HG03378 (cell line): Measurements from ENCODE around the gene POLR1H.
"Not testable (repeated sequence)": the region's sequence is repeated elsewhere in the genome, so short reads cannot be mapped to it uniquely, and the experiment has no call there.

Experiments
- ATAC-seq: cut with Tn5 transposase; IDR thresholded peaks from one replicate; pipeline ENCODE4 v1.9.1; 2021; ENCODE audit warnings: mild to moderate bottlenecking, moderate library complexity; ENCODE audit not compliant: unreplicated experiment

The POLR1H gene, protein sequence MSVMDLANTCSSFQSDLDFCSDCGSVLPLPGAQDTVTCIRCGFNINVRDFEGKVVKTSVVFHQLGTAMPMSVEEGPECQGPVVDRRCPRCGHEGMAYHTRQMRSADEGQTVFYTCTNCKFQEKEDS

GRCh38 chr6:30061092-30061857, at the start of gene POLR1H:
Gene POLR1H, plus strand, starts transcription at chr6:30061265. Its CDS starts 260 bp downstream, at chr6:30061525.
- peak; percentile 81 for ATAC-seq

- ATAC-seq, result no peak
Measured at GRCh38 chr6:30013291-30013922, 47.7 kb upstream of the POLR1H start.

DNA sequence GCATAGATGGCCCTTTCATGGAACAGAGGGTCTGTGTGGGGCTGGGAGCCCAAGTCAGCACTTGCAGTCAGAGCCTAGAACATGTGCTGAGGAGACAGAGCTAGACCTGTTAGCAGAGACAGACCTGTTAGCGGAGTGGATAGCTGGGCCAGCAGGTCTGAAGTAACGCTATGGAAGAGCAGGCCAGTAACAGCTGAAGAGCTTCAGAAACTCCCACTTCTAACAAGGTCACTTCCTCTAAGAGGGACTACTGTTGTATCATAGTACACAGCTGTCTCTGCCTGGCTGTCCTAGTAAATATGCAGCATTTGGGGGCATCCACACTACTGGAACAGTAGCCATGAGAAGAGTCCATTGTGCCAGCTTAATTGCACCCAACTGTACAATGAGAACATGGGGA, 41.2 kb upstream of the POLR1H start:
- ATAC-seq, result no peak

DNA sequence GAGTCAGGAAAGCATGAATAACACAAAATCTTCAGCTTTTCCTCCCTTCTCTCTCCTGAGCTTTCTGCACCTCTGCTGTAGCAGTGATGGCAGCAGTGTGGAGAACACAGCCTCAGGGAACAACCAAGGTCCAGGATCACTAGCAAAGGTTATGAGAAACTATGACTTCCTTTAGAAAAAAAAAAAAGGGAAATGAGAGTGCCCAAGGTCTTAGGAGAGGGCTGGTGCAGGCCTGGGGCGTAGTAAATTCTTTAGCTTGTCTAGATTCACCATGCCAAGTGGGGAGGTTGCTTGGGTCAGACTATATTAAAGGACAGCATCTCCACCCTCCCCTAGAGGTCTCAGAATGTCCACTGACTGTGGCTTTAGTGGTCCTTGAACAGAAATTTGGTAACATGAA, 40.4 kb upstream of the POLR1H start:
- ATAC-seq, result no peak

DNA sequence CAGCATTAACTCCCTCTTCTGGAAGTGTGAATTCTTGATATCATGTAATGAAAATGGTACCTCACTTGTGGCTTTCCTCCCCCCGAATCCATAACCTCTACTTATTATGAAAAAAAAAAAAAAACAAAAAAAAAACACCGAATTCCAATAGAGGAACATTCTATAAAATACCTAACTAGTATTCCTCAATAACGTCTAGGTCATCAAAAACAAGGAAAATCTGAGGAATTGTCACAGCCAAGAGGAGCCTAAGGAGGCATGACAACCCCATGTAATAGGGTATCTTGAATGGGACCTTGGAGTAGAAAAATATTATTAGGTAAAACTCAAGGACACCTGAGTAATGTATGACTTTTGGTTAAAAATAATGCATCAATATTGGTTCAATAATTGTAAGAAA, 38.9 kb upstream of the POLR1H start:
- no peak for ATAC-seq

DNA sequence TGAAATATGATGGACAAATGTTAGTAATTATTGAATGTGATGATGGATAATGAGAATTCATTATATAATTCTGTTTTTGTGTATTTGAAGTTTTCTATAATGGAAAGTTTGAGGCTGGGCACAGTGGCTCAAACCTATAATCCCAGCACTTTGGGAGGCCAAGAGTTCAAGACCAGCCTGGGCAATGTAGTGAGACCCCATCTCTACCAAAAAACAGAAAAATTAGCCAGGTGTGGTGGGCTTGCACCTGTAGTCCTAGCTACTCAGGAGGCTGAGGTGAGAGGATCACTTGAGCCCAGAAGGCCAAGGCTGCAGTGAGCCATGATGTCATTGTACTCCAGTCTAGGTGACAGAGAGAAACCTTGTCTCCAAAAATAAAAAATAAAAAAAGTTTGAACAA, 38.4 kb upstream of the POLR1H start:
- not testable (repeated sequence) for ATAC-seq

GRCh38 chr6:30025186-30025585, 35.9 kb upstream of the POLR1H start:
- ATAC-seq, result no peak

DNA sequence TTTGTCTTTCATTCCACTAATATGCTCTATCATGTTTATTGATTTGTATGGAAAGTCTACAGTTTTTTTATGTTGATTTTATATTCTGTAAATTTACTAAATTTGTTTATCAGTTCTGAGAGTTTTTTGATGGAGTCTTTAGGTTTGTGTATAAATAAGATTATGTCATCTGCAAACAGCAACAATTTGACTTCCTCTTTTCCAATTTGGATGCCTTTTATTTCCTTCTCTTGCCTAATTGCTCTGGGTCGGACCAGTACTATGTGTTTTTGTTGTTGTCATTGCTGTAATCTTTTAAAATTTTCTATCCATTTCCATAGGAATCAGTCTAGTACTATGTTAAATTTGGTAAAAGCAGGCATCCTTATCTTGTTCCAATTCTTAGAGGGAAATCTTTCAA, 31.5 kb upstream of the POLR1H start:
- ATAC-seq, result no peak

DNA sequence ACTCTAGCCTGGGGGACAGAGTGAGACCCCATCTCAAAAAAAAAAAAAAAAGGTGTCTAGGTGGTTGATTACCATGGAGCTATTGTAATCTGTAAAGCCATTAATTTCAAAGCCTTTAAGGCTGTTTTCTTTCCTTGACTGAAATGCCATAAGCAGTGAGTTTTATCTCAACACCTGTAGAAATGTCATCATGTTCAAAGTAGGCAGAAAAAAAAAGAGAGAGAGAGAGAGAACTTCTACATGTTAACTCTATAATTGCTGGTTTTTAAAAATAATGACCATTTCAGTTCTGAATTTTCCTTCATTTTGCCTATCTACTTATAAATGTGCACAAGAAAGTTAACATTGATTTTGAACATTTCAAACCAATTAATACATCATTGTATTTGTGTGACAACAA, 29.7 kb upstream of the POLR1H start:
- no peak for ATAC-seq

GRCh38 chr6:30033440-30033839, 27.6 kb upstream of the POLR1H start:
- ATAC-seq, result not testable (repeated sequence)

GRCh38 chr6:30035784-30036183, 25.3 kb upstream of the POLR1H start:
- ATAC-seq, result no peak

DNA sequence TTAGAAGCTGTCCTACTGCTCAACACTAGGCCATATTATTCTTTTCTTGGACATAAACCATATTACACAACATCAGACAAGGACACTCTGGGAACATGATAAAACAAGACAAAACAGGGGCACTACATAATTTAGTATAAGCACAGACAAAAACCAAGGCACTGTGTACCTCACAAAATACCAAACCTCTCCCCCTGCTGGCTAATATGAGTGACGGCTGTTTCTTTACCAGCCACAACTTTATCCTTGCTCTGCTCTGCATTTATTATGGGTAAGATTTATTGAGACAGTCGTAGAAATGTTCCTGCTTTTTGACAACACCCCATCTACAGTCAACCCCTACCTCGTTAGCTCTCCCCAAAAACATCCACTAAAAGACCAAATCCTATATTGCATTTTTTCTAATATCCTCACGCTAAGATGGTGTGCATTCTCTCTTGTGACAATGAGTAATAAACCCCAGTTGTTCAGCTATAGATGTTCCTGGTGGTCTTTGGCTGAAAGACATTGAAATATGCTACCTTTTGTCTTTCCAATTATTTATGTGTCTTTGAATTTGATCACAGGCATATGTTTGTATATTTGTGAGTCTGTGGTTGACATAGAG, 23.8 kb upstream of the POLR1H start:
- ATAC-seq, result no peak

- no peak for ATAC-seq
Measured at GRCh38 chr6:30041221-30041620, 19.8 kb upstream of the POLR1H start.

GRCh38 chr6:30041821-30042220, 19.2 kb upstream of the POLR1H start:
- ATAC-seq, result no peak

DNA sequence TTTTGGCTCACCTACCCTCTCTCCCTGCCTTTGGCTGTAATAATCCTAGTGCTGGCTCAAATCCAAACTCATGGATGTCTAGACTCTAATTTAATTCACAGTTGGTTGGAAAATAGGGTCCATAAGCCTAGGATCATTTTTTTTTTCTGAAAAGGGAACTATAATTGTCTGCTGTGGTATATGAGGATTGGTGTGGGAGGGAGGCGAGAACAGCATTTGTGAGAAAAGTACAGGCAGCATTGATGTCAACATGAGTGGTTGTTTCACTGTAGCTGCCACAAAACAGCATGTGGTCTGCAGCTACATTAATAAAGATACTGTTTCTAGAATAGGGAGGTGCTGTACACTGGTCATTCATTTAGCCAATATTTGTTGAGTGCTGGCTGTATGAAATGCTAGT, 18.6 kb upstream of the POLR1H start:
- no peak for ATAC-seq

DNA sequence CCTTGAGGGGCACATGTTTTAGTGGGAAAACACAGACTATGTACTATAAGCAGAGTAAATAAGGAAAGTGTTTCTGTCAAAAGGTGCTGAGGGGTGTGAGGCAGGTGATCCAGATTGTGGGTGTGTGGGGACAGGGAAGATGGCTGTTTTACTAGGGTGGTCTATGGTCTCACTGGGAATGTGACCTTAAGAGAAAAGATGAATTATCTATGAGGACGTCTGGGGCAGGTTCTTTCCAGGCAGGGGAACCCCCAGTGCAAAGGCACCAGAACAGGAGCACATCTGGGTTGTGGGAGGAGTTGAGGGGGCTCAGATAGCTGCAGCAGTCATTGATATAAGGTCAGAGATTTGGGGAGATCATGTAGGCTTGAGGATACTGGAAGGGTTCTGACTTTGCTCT, 18.2 kb upstream of the POLR1H start:
- no peak for ATAC-seq

DNA sequence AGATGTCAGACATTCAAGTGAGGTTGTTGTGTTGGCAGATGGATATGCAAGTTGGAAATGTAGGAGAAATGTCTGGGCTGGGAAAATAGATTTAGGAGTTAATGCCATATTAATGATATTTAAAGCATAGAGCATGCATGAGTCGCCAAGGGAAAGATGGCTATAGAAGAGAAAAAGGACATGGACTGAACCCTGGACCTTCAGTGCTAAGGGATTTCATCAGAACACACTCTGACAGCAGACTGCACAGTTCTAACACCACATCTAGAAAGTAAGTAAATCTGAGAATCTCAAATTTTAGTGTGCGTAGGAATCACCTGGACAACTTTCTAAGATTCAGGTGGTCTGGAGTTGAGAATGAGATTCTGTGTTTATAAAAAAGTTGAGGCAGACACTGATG, 17.3 kb upstream of the POLR1H start:
- no peak for ATAC-seq

- ATAC-seq, result no peak
Measured at GRCh38 chr6:30044630-30045029, 16.4 kb upstream of the POLR1H start.

GRCh38 chr6:30047220-30047619, 13.8 kb upstream of the POLR1H start:
- no peak for ATAC-seq

- ATAC-seq, result no peak
Measured at GRCh38 chr6:30053682-30054081, 7.4 kb upstream of the POLR1H start.

DNA sequence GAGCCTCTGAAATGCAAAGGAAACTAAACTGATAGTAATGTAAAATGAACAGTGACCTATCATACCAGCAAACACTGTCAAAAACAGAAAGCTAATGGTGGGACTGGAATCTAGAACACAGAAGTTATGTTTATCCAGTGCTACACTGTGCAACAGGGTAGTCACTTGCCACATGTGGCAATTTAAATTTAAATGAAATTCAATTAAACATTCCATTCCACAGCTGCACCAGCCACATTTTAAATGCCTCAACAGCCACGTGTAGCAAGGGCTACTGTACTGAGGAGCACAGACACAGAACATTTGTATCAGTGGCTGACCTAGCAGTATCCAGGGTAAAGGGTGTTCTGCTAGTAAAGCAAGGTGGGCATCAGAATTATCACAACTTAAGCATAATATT, 5.6 kb upstream of the POLR1H start:
- no peak for ATAC-seq

GRCh38 chr6:30060606-30061091, 416 bp upstream of the POLR1H start:
- ATAC-seq, result peak; percentile 9
